GM12878 (cell line): ENCODE results near the gene ERICH2. TPM values are rescaled to one million over a fixed set of nuclear protein-coding genes. Genes with fewer than 3 reads are reported as not detected.

Experiments
- ATAC-seq: fragments of 200-7000 bp; cut with Tn5 transposase; 3 replicates; pipeline ENCODE4 v1.9.1; 2020; ENCODE audit warnings: mild to moderate bottlenecking, moderate library complexity
- BruUV-seq: library from RNA; stranded (reverse); fragments of 400-500 nt; replicated peaks from 2 replicates; lab custom pipeline; 2021; lab: Mats Ljungman, UMichigan
- CTCF ChIA-PET: fragments of 300-600 bp; sonication (Branson Sonifier 250); formaldehyde crosslinking; extraction: SDS; loops from one replicate; lab custom pipeline; 2021; ENCODE audit warnings: inconsistent platforms; lab: Yijun Ruan, JAX
- POLR2A ChIA-PET: fragments of 350-600 bp; formaldehyde crosslinking; extraction: SDS; loops from one replicate; lab custom pipeline; 2021; ENCODE audit warnings: inconsistent platforms; lab: Charles Lee
- RAD21 ChIA-PET: fragments of 300-600 bp; sonication (Branson Sonifier 250); formaldehyde crosslinking; loops from one replicate; lab custom pipeline; 2023; ENCODE audit warnings: antibody characterized with exemption; ENCODE audit not compliant: unreplicated experiment; lab: Charles Lee
- SMC1A ChIA-PET: fragments of 300-600 bp; sonication (Branson Sonifier 250); formaldehyde crosslinking; loops from one replicate; lab custom pipeline; 2023; ENCODE audit not compliant: unreplicated experiment, uncharacterized antibody; lab: Charles Lee
- DNase-seq: peaks from one replicate; pipeline ENCODE4 v3.0.0-alpha.2; 2011; ENCODE audit warnings: low read depth, low spot score
- FAIRE-seq: peaks from 3 replicates; lab custom pipeline; 2011; peaks lifted over from hg19 to GRCh38; lab: Jason Lieb, UNC
- H2AFZ ChIP-seq: 2 replicates; pipeline ENCODE4 v1.6.0; 2011; ENCODE audit warnings: low read depth, low read length, control low read depth; ENCODE audit not compliant: control insufficient read depth
- H3K27ac ChIP-seq: 2 replicates; pipeline ENCODE4 v1.5.1; 2011; ENCODE audit warnings: control low read depth; ENCODE audit not compliant: control insufficient read depth, insufficient read depth
- H3K27me3 ChIP-seq, 2 experiments: replicated peaks in 1 of 2; 2 replicates each; pipeline versions ENCODE4 v1.6.0 to v1.6.1; 2011; ENCODE audit warnings: low read length in 1 of 2; ENCODE audit not compliant: control insufficient read depth in 2 of 2, insufficient read depth in 2 of 2
- H3K36me3 ChIP-seq, 2 experiments: 2 replicates each; pipeline ENCODE4 v1.5.1; 2011; ENCODE audit warnings: low read length in 1 of 2; ENCODE audit not compliant: control insufficient read depth in 2 of 2, insufficient read depth in 2 of 2
- H3K4me1 ChIP-seq: 2 replicates; pipeline ENCODE4 v1.6.1; 2011; ENCODE audit warnings: mild to moderate bottlenecking, low read length, moderate library complexity, mixed read lengths; ENCODE audit not compliant: control insufficient read depth, insufficient read depth
- H3K4me2 ChIP-seq: 2 replicates; pipeline ENCODE4 v1.6.0; 2011; ENCODE audit warnings: control low read depth; ENCODE audit not compliant: control insufficient read depth, insufficient read depth
- H3K4me3 ChIP-seq: fragments of 200-600 bp; sonication (generic); 2 replicates; pipeline ENCODE4 v1.5.1; 2016
- H3K79me2 ChIP-seq: 2 replicates; pipeline ENCODE4 v1.6.0; 2011; ENCODE audit warnings: low read length; ENCODE audit not compliant: control insufficient read depth, insufficient read depth
- H3K9ac ChIP-seq: 2 replicates; pipeline ENCODE4 v1.8.0; 2011; ENCODE audit warnings: low read length, control low read depth, mixed read lengths; ENCODE audit not compliant: control insufficient read depth, insufficient read depth
- H3K9me3 ChIP-seq: replicated peaks from 3 replicates; pipeline ENCODE4 v1.5.1; 2011; ENCODE audit warnings: mild to moderate bottlenecking, low read length; ENCODE audit not compliant: control insufficient read depth, insufficient read depth
- H4K20me1 ChIP-seq: 2 replicates; pipeline ENCODE4 v1.6.0; 2011; ENCODE audit not compliant: control insufficient read depth, insufficient read depth
- BCL3 ChIP-seq: IDR thresholded peaks from 2 replicates; pipeline ENCODE4 v1.6.1; 2011; ENCODE audit warnings: borderline replicate concordance, low read depth, mild to moderate bottlenecking, moderate library complexity, low read length; ENCODE audit not compliant: insufficient read depth, poor library complexity, severe bottlenecking
- HDAC6 ChIP-seq: fragments of 200-600 bp; sonication (generic); IDR thresholded peaks from one replicate; pipeline ENCODE4 v1.8.0; 2017; ENCODE audit warnings: antibody characterized with exemption; ENCODE audit not compliant: unreplicated experiment
- HSF1 ChIP-seq: fragments of 150-350 bp; IDR thresholded peaks from 2 replicates; pipeline ENCODE4 v1.6.1; 2014; ENCODE audit warnings: mild to moderate bottlenecking, low read depth, low read length
- IRF3 ChIP-seq: fragments of 450-650 bp; IDR thresholded peaks from 2 replicates; pipeline ENCODE4 v1.6.1; 2014; ENCODE audit warnings: mild to moderate bottlenecking
- NFYA ChIP-seq: IDR thresholded peaks from 2 replicates; pipeline ENCODE4 v1.6.1; 2011; ENCODE audit warnings: low read depth, mild to moderate bottlenecking, low read length, improper control_type of control experiment, borderline replicate concordance
- PAX8 ChIP-seq: fragments of 450-650 bp; IDR thresholded peaks from 2 replicates; pipeline ENCODE4 v1.6.1; 2017; ENCODE audit warnings: mild to moderate bottlenecking, moderate library complexity
- SIN3A ChIP-seq: IDR thresholded peaks from 2 replicates; pipeline ENCODE4 v1.6.1; 2012; ENCODE audit warnings: low read depth, low read length, improper control_type of control experiment
- YY1 ChIP-seq: IDR thresholded peaks from 2 replicates; pipeline ENCODE4 v1.6.1; 2011; ENCODE audit warnings: low read depth, mild to moderate bottlenecking, low read length
- WGBS: methylation state at CpG from one replicate; pipeline ENCODE4 v1.1.6; 2016; ENCODE audit warnings: low lambda C conversion rate; ENCODE audit not compliant: insufficient replicate concordance, insufficient coverage; ENCODE audit errors: missing lambda C conversion rate; 5-methylcytosine and 5-hydroxymethylcytosine counted together
- in situ Hi-C: fragments of 300-500 bp; cut with MboI; formaldehyde crosslinking; loops from 9 replicates; pipeline ENCODE4 v1.14.3; 2018; ENCODE audit warnings: mixed read lengths
- intact Hi-C: fragments of 100-400 bp; cut with micrococcal nuclease; formaldehyde crosslinking; loops from one replicate; pipeline ENCODE4 v1.14.2; 2022; ENCODE audit not compliant: unreplicated experiment
- polyA plus RNA-seq, 11 experiments: library from polyadenylated mRNA; depleted of rRNA in 4 of 11; unstranded in 6 of 11; stranded (reverse) in 5 of 11; fragments of >200 nt; fragmentation: Nextera tagmentation in 4 of 11; fragmentation: Illumina TruSeq in 1 of 11; extraction: Ambion mirVana in 4 of 11; extraction: Trizol in 1 of 11; gene quantifications; 1 replicate in 1 of 11; 2 replicates in 10 of 11; pipeline versions ENCODE4 v1.2.1 to v1.2.3, GENCODE V29; 2011 to 2016; ENCODE audit warnings: inconsistent platforms in 2 of 11, missing spikeins in 2 of 11, low read depth in 1 of 11
- total RNA-seq, 4 experiments: library from RNA; depleted of rRNA in 3 of 4; stranded (reverse); fragments of >200 nt in 3 of 4; fragmentation: Illumina TruSeq in 1 of 4; extraction: Trizol in 1 of 4; gene quantifications; 2 replicates each; pipeline versions ENCODE4 v1.2.1 to v1.2.3, GENCODE V29; 2013 to 2021

ERICH2 gene
- total and polyA plus RNA-seq, 10 of the 15 experiments (the other 5 are each of a cell fraction or from before 2014, with no cell fraction given): not detected

GRCh38 chr2:170823898-170824215 lies 53.7 kb downstream of the ERICH2 start (continued):
- no peak for TF ChIP-seq PAX8
- no peak for TF ChIP-seq HDAC6
- no peak for TF ChIP-seq NFYA

GRCh38 chr2:170824526-170825015 lies 54.4 kb downstream of the ERICH2 start:
- ATAC-seq: no peak
- H3K4me1 ChIP-seq: peaks cover 10% of the 10 kb centered on the region
- H3K9me3 ChIP-seq: no peaks in the 10 kb centered on the region; the same call in 2 of the 3 replicates
- BruUV-seq: no TSS peak
- H3K27me3 ChIP-seq: peaks cover 8 to 36% of the 10 kb centered on the region in 2 experiments
- CTCF ChIA-PET: interaction anchor here (1.1 to 1.5 kb wide), 4 partner anchors 8 to 464 kb away, joined by 3 to 5 read pairs (median 4); partner anchors contain the start of gene GAD1
- RAD21 ChIA-PET: interaction anchor here (1.4 kb wide), 1 partner anchor 52 kb away, joined by 3 read pairs; no protein-coding TSS in a partner anchor
- no peak for FAIRE-seq
- no peaks in the 10 kb centered on the region for H3K36me3 ChIP-seq
- no peak overlapping the region for H3K4me2 ChIP-seq
- H2AFZ ChIP-seq: no peak overlapping the region
- H3K27ac ChIP-seq: no peak overlapping the region
- intact Hi-C loops: no loop called here
- POLR2A ChIA-PET: interaction anchor here (1.1 kb wide), 1 partner anchor 8 kb away, joined by 3 read pairs; no protein-coding TSS in a partner anchor
- H3K4me3 ChIP-seq: no peak overlapping the region
- no peaks in the 10 kb centered on the region for H3K79me2 ChIP-seq
- 18% methylated on average over 2 of the region's 2 CpGs for WGBS
- no peak overlapping the region for H3K9ac ChIP-seq
- SMC1A ChIA-PET: interaction anchor here (0.7 to 1.5 kb wide), 2 partner anchors 11 to 584 kb away, joined by 3 read pairs; no protein-coding TSS in a partner anchor
- in situ Hi-C loops: no loop called here
- TF ChIP-seq YY1: no peak
- TF ChIP-seq BCL3: no peak
- no peak for TF ChIP-seq HSF1
- no peak for TF ChIP-seq SIN3A
- no peak for TF ChIP-seq IRF3
- DNase-seq: no peak
- H4K20me1 ChIP-seq: 0 out of 2 replicates have a peak, but pooled peaks cover 4% of the 10 kb centered on the region
